PFSK-1 (cell line): Measurements from ENCODE around the gene PRKCE.

Source experiments
- FOXP2 ChIP-seq: optimal IDR thresholded peaks from 2 replicates; pipeline ENCODE3; 2011; ENCODE audit warnings: borderline replicate concordance, control low read depth, inconsistent platforms; ENCODE audit not compliant: insufficient read depth; ENCODE audit errors: extremely low read length, extremely low read depth
- POLR2AphosphoS5 ChIP-seq: IDR thresholded peaks from 2 replicates; pipeline ENCODE4 v1.6.1; 2012; ENCODE audit warnings: low read depth, mild to moderate bottlenecking, control low read depth, low read length, moderate library complexity
- SIN3A ChIP-seq: IDR thresholded peaks from 2 replicates; pipeline ENCODE4 v1.6.1; 2012; ENCODE audit warnings: mild to moderate bottlenecking, low read length, moderate library complexity, borderline replicate concordance; ENCODE audit not compliant: insufficient read depth
- TAF1 ChIP-seq: IDR thresholded peaks from 2 replicates; pipeline ENCODE4 v1.6.1; 2012; ENCODE audit warnings: low read length, control low read depth, borderline replicate concordance; ENCODE audit not compliant: insufficient read depth
- TF ChIP-seq, protein P1 (sequence below), 2 experiments: IDR thresholded peaks; 2 replicates each; pipeline versions ENCODE4 v1.6.1 to v1.8.0; 2011 to 2012; ENCODE audit warnings: low read depth in 2 of 2, low read length in 2 of 2, control low read depth in 1 of 2, inconsistent platforms in 1 of 2, mild to moderate bottlenecking in 1 of 2, moderate library complexity in 1 of 2; ENCODE audit not compliant: insufficient read depth in 1 of 2

The PRKCE gene

GRCh38 chr2:45941531-45942236 is 290.2 kb downstream of the PRKCE start:
- no peak for TF ChIP-seq POLR2AphosphoS5
- no peak for TF ChIP-seq TAF1
- TF ChIP-seq, protein P1, sequence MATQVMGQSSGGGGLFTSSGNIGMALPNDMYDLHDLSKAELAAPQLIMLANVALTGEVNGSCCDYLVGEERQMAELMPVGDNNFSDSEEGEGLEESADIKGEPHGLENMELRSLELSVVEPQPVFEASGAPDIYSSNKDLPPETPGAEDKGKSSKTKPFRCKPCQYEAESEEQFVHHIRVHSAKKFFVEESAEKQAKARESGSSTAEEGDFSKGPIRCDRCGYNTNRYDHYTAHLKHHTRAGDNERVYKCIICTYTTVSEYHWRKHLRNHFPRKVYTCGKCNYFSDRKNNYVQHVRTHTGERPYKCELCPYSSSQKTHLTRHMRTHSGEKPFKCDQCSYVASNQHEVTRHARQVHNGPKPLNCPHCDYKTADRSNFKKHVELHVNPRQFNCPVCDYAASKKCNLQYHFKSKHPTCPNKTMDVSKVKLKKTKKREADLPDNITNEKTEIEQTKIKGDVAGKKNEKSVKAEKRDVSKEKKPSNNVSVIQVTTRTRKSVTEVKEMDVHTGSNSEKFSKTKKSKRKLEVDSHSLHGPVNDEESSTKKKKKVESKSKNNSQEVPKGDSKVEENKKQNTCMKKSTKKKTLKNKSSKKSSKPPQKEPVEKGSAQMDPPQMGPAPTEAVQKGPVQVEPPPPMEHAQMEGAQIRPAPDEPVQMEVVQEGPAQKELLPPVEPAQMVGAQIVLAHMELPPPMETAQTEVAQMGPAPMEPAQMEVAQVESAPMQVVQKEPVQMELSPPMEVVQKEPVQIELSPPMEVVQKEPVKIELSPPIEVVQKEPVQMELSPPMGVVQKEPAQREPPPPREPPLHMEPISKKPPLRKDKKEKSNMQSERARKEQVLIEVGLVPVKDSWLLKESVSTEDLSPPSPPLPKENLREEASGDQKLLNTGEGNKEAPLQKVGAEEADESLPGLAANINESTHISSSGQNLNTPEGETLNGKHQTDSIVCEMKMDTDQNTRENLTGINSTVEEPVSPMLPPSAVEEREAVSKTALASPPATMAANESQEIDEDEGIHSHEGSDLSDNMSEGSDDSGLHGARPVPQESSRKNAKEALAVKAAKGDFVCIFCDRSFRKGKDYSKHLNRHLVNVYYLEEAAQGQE (IDR thresholded peaks at IDR 0.05; ENCODE audit: insufficient read depth in 1 of 2, low read depth in 2 of 2, low read length in 2 of 2): no peak
- no peak for TF ChIP-seq FOXP2
- TF ChIP-seq SIN3A: no peak

- no peak for TF ChIP-seq TAF1
- no peak for TF ChIP-seq POLR2AphosphoS5
- no peak for TF ChIP-seq FOXP2
- TF ChIP-seq SIN3A: no peak
- TF ChIP-seq, protein P1 (IDR thresholded peaks at IDR 0.05; ENCODE audit: insufficient read depth in 1 of 2, low read depth in 2 of 2, low read length in 2 of 2): no peak
Measured at GRCh38 chr2:45942237-45942738, 290.8 kb downstream of the PRKCE start.

- no peak for TF ChIP-seq SIN3A
- TF ChIP-seq, protein P1 (IDR thresholded peaks at IDR 0.05; ENCODE audit: insufficient read depth in 1 of 2, low read depth in 2 of 2, low read length in 2 of 2): no peak
- TF ChIP-seq FOXP2: no peak
- TF ChIP-seq POLR2AphosphoS5: no peak
- TF ChIP-seq TAF1: no peak
Measured at GRCh38 chr2:45943219-45944044, 292.0 kb downstream of the PRKCE start.

DNA sequence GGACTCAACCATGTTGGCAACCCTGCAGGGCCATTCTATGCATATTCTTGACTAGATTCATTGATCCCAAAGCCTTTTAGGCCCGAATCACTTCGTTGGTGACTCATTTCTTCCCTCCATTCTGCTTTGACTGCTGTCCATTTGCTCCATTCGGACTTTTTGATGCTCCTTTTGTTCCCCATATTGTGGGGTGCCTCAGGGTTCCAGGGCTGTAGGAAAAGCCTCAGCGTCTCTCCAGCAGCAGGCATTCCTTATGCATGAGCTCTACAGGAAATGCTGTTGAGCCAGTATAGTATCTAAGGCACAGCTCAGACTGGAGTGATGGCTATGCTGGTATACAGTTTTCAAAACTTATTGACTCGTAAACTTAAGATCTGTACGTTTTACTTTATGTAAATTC is 292.6 kb downstream of the PRKCE start:
- no peak for TF ChIP-seq FOXP2
- no peak for TF ChIP-seq TAF1
- TF ChIP-seq, protein P1 (IDR thresholded peaks at IDR 0.05; ENCODE audit: insufficient read depth in 1 of 2, low read depth in 2 of 2, low read length in 2 of 2): no peak
- no peak for TF ChIP-seq POLR2AphosphoS5
- no peak for TF ChIP-seq SIN3A
